AG04450 (cell line): ENCODE results near the gene CTDNEP1. TPM values are rescaled to one million over a fixed set of nuclear protein-coding genes. Genes with fewer than 3 reads are reported as not detected.
"Not testable (repeated sequence)": the region's sequence is repeated elsewhere in the genome, so short reads cannot be mapped to it uniquely, and the experiment has no call there.

Experiments
- CTCF ChIA-PET: fragments of 300-600, 350-600 bp; formaldehyde crosslinking; extraction: SDS; loops from one replicate; lab custom pipeline; 2022; ENCODE audit warnings: antibody characterized with exemption, inconsistent platforms; lab: Charles Lee
- POLR2A ChIA-PET: fragments of 350-600 bp; formaldehyde crosslinking; extraction: SDS; loops from one replicate; lab custom pipeline; 2021; ENCODE audit warnings: antibody characterized with exemption, inconsistent platforms; lab: Yijun Ruan, JAX
- DNase-seq: peaks from one replicate; pipeline ENCODE4 v3.0.0-alpha.2; 2011; ENCODE audit warnings: low read depth, low spot score
- H3K27ac ChIP-seq: one replicate; pipeline ENCODE4 v1.5.1; 2012; ENCODE audit warnings: low read depth, low read length, control low read depth
- H3K27me3 ChIP-seq: one replicate; pipeline ENCODE4 v1.6.0; 2012; ENCODE audit warnings: low read length; ENCODE audit not compliant: control insufficient read depth, insufficient read depth
- H3K4me3 ChIP-seq: 2 replicates; pipeline ENCODE4 v1.5.1; 2011; ENCODE audit warnings: mild to moderate bottlenecking, low read depth, low read length, control low read depth
- H3K9me3 ChIP-seq: 2 replicates; pipeline ENCODE4 v1.5.1; 2012; ENCODE audit warnings: low read length; ENCODE audit not compliant: control insufficient read depth, insufficient read depth
- polyA plus RNA-seq: library from polyadenylated mRNA; depleted of rRNA; stranded (reverse); fragments of >200 nt; gene quantifications from 2 replicates; pipeline ENCODE4 v1.2.3, GENCODE V29; 2011
- TF ChIP-seq, protein P1 (sequence below): IDR thresholded peaks from 2 replicates; pipeline ENCODE4 v1.5.1; 2011; ENCODE audit warnings: low read depth, low read length, control low read depth, inconsistent platforms

CTDNEP1 gene
- polyA plus RNA-seq, 1 experiment, result 115 TPM

DNA sequence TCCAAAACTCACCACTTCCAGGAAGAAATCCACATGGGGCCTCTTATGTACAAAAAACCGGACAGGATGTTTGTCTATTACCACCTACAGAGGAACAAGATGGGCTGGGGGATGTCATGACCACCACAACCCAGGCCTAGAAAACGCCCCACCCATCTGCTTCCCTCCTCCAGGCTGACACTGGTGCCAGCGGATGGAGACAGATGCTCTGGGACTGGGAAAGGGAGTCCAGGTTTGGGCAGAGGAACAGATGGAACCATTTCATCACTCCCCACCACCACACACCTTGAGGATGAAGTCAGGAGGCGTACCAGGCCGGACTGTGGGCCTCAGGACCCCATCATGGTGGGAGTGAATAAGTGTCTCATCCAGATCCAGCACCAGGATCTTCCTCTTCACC is 4.8 kb downstream of the CTDNEP1 start:
- no peak overlapping the region for H3K27ac ChIP-seq
- TF ChIP-seq, protein P1, sequence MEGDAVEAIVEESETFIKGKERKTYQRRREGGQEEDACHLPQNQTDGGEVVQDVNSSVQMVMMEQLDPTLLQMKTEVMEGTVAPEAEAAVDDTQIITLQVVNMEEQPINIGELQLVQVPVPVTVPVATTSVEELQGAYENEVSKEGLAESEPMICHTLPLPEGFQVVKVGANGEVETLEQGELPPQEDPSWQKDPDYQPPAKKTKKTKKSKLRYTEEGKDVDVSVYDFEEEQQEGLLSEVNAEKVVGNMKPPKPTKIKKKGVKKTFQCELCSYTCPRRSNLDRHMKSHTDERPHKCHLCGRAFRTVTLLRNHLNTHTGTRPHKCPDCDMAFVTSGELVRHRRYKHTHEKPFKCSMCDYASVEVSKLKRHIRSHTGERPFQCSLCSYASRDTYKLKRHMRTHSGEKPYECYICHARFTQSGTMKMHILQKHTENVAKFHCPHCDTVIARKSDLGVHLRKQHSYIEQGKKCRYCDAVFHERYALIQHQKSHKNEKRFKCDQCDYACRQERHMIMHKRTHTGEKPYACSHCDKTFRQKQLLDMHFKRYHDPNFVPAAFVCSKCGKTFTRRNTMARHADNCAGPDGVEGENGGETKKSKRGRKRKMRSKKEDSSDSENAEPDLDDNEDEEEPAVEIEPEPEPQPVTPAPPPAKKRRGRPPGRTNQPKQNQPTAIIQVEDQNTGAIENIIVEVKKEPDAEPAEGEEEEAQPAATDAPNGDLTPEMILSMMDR, result no peak
- DNase-seq, result no peak
- ChIA-PET POLR2A (no interaction called here), CTCF (no interaction called here)
- peaks cover 3% of the 10 kb centered on the region; the same call in 1 of the 2 replicates for H3K9me3 ChIP-seq
- no peaks in the 10 kb centered on the region for H3K27me3 ChIP-seq
- no peak overlapping the region for H3K4me3 ChIP-seq

DNA sequence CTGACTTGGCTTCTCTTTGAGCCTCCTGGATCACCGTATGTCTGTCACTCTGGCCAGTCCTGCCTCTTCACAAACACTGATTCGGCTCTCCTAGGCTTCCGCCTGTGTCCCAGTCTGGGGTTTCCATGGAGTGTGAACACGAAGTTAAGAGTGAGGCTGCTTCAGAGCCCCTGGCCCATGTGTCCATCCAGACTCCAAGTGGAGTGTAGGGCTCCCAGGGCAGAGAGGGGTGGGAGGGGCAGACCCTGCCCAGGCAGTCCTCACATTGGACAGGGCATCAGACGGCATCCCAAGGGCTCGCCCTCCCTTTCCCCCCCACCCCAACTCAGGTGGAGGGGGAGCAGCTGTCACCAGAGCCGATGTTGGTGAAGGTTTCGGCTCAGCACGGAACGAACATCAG is 7.7 kb downstream of the CTDNEP1 start:
- H3K27ac ChIP-seq, CTCF ChIA-PET, H3K27me3 ChIP-seq, DNase-seq, H3K4me3 ChIP-seq, H3K9me3 ChIP-seq: not testable (repeated sequence)
- POLR2A ChIA-PET, result interaction anchor here (1.0 to 2.9 kb wide), 2 partner anchors 23 to 52 kb away, joined by 3 to 12 read pairs; partner anchors contain the start of genes ACADVL and DLG4

DNA sequence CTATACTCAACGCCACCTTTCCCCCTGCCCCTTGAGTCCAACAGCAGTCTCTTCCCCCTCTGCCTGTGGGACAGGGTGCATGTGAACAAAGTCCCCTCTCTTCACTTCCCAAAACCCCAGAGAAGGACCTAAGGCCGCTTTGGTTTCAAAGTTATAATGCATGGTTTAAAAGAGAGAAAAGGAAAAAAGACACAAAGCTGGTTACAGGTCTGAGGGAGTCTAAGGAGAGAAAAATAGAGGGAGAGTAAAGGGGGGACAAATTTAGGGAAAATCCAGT is 8.1 kb downstream of the CTDNEP1 start:
- Histone ChIP-seq H3K27me3 (no peaks in the 10 kb centered on the region), H3K4me3 (peak overlapping the region; percentile 97), H3K9me3 (peaks cover 3% of the 10 kb centered on the region; the same call in 1 of the 2 replicates), H3K27ac (peak overlapping the region; percentile 94)
- TF ChIP-seq, protein P1, result no peak
- no peak for DNase-seq
- ChIA-PET CTCF (interaction anchor here (1.4 kb wide), 1 partner anchor 62 kb away, joined by 3 read pairs; no protein-coding TSS in a partner anchor), POLR2A (interaction anchor here (1.0 to 2.9 kb wide), 4 partner anchors 8 to 53 kb away, joined by 3 to 18 read pairs (median 8); partner anchors contain the start of genes ACADVL, CTDNEP1, DLG4 and ELP5)

DNA sequence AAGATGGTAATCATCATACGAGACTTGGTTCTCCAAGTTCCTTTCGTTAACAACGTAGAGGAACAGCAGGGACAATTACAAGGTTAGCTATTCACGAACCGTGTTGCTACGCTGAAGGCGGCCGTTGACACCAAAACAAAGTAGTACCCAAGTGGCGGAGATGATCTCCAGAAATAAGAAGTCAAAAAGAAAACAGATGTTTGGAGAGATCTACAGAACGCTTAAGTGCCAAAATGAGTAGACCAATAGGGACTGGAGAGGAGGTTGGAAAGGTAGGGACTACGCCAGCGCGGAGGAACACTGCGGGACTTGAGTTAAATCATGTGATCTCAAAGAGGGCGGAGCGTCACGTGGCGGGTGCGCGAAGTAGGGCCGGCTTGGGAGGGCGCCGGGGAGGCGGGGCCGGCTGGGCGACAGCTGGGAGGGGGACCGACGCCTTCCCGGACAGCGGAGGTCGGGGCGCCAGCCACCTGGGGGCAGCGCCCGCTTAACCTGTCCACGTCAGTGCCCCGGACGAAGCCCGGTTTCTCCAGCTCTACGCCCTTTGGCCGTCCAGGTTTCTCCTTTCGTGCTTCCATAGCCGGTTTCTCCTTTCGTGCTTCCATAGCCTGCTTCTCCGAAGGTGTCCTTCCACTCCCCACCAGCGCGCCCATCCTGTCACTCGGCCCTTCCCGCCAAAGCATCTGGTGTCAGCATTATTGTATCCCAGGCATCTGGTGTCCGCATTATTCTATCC is 8.6 kb downstream of the CTDNEP1 start:
- POLR2A ChIA-PET, result interaction anchor here (0.7 to 2.9 kb wide), 8 partner anchors 9 to 87 kb away, joined by 3 to 18 read pairs (median 4); partner anchors contain the start of genes ACADVL, CTDNEP1, DLG4 and DVL2
- Histone ChIP-seq H3K27me3 (no peaks in the 10 kb centered on the region), H3K9me3 (peaks cover 3% of the 10 kb centered on the region; the same call in 1 of the 2 replicates), H3K4me3 (peak overlapping the region; percentile 97), H3K27ac (peak overlapping the region; percentile 94)
- peak; percentile 91 for DNase-seq
- TF ChIP-seq, protein P1, result no peak
- CTCF ChIA-PET, result interaction anchor here (0.6 to 1.4 kb wide), 10 partner anchors 9 to 283 kb away, joined by 3 to 21 read pairs (median 4); partner anchors contain the start of genes CTDNEP1 and TMEM256

DNA sequence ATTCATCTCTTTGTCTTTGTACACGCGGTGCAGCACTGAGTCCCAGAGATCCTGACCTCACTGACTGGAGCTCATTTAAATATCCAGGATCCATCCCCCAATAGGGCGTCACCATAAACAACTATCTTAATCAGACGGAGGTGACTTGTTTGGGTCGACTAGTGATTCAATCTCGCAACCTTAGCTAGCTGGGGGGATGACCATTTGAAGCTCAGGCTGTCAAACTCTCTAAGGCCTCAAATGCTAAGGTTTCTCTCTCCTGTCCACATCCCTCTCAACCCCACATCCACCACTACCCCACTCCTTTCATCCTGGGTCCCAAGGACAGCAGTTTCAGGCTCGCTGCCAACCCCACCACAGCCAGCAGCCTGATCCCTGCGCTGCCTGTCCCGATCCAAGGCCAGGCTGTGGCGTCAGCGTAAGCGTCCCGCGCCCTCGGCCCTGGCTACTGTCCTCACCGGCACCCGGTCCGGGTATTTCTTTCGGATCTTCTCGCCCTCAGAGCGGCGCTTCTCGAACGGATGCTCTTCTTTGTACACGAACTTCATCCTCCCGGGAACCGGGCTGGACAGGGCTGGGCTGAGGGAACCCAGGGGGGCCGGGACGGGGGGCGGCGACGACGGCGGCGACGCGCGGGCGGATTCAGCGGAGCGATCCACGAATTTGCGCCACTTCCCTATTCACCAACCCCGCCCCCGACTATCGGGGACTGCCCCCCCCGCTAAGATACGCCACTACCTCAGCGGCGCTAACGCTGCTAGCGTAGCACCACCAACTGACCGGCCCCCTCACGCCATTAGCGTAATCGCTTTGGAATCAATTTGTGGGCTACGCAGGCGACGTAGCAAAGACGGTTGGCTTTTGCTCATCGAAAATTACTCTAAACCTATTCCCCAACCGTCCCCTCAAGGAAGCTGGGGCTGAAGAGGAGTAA is 9.5 kb downstream of the CTDNEP1 start, which contains the start of gene GABARAP:
TSS of gene GABARAP (minus strand) at position 667 of the 934 bp plus-strand sequence. CDS start at position 548, 119 bp downstream.
- TF ChIP-seq, protein P1, result no peak
- CTCF ChIA-PET, result interaction anchor here (0.6 to 1.4 kb wide), 10 partner anchors 9 to 284 kb away, joined by 3 to 21 read pairs (median 3); partner anchors contain the start of genes CTDNEP1 and TMEM256
- H3K27me3 ChIP-seq, result no peaks in the 10 kb centered on the region
- POLR2A ChIA-PET, result interaction anchor here (0.7 to 2.9 kb wide), 7 partner anchors 8 to 88 kb away, joined by 3 to 18 read pairs (median 5); partner anchors contain the start of genes ACADVL, CTDNEP1, DLG4 and DVL2
- DNase-seq, result peak; percentile 82
- peaks cover 3% of the 10 kb centered on the region; the same call in 1 of the 2 replicates for H3K9me3 ChIP-seq
- peak within 1 kb of the TSS; percentile 97 for H3K4me3 ChIP-seq
- H3K27ac ChIP-seq, result peak within 1 kb of the TSS; percentile 94
